GM23248 (cell line): ENCODE measurements around the gene SLC46A3. TPM values are rescaled to one million over a fixed set of nuclear protein-coding genes. Genes with fewer than 3 reads are reported as not detected.

Source experiments
- DNase-seq: peaks from one replicate; pipeline ENCODE4 v3.0.0-alpha.2; 2015
- H2AFZ ChIP-seq: fragments of 200-600 bp; sonication (generic); 2 replicates; pipeline ENCODE4 v1.6.1; 2016; ENCODE audit warnings: antibody characterized with exemption
- H3F3A ChIP-seq: fragments of 200-600 bp; sonication (generic); 2 replicates; pipeline ENCODE4 v1.6.1; 2016; ENCODE audit warnings: mild to moderate bottlenecking, antibody characterized with exemption, mixed run types; ENCODE audit not compliant: insufficient read depth
- H3K27ac ChIP-seq: fragments of 200-600 bp; sonication (generic); 2 replicates; pipeline ENCODE4 v1.5.1; 2016; ENCODE audit warnings: mild to moderate bottlenecking
- H3K27me3 ChIP-seq: fragments of 200-600 bp; sonication (generic); replicated peaks from 2 replicates; pipeline ENCODE4 v1.6.1; 2016; ENCODE audit warnings: mild to moderate bottlenecking; ENCODE audit not compliant: insufficient read depth
- H3K36me3 ChIP-seq: fragments of 200-600 bp; sonication (generic); 2 replicates; pipeline ENCODE4 v1.6.1; 2016; ENCODE audit warnings: low read depth, mild to moderate bottlenecking
- H3K4me1 ChIP-seq: fragments of 200-600 bp; sonication (generic); 2 replicates; pipeline ENCODE4 v1.6.1; 2016; ENCODE audit warnings: mild to moderate bottlenecking; ENCODE audit not compliant: insufficient read depth
- H3K4me2 ChIP-seq: fragments of 200-600 bp; sonication (generic); one replicate; pipeline ENCODE4 v1.6.1; 2016; ENCODE audit warnings: mild to moderate bottlenecking; ENCODE audit not compliant: unreplicated experiment
- H3K4me3 ChIP-seq: fragments of 200-600 bp; sonication (generic); 2 replicates; pipeline ENCODE4 v1.5.1; 2016; ENCODE audit warnings: mild to moderate bottlenecking
- H3K79me2 ChIP-seq: fragments of 200-600 bp; sonication (generic); 2 replicates; pipeline ENCODE4 v1.6.1; 2016; ENCODE audit warnings: mild to moderate bottlenecking; ENCODE audit not compliant: insufficient read depth
- H3K9ac ChIP-seq: fragments of 200-600 bp; sonication (generic); 2 replicates; pipeline ENCODE4 v1.6.1; 2016; ENCODE audit warnings: mild to moderate bottlenecking
- H3K9me2 ChIP-seq: fragments of 200-600 bp; sonication (generic); 2 replicates; pipeline ENCODE4 v1.6.1; 2016; ENCODE audit warnings: mixed run types, mild to moderate bottlenecking, moderate library complexity; ENCODE audit not compliant: insufficient read depth
- H3K9me3 ChIP-seq: fragments of 200-600 bp; sonication (generic); one replicate; pipeline ENCODE4 v1.6.1; 2017; ENCODE audit warnings: low read depth
- H4K20me1 ChIP-seq: fragments of 200-600 bp; sonication (generic); 2 replicates; pipeline ENCODE4 v1.6.0; 2016; ENCODE audit not compliant: insufficient read depth
- EZH2 ChIP-seq: fragments of 200-600 bp; sonication (generic); IDR thresholded peaks from 2 replicates; pipeline ENCODE4 v1.6.1; 2018; ENCODE audit warnings: antibody characterized with exemption, mild to moderate bottlenecking; ENCODE audit not compliant: insufficient read depth, poor library complexity, severe bottlenecking
- EZH2phosphoT487 ChIP-seq: fragments of 200-600 bp; sonication (generic); IDR thresholded peaks from 2 replicates; pipeline ENCODE4 v1.6.1; 2018; ENCODE audit warnings: antibody characterized with exemption, moderate library complexity, mild to moderate bottlenecking, low read depth; ENCODE audit not compliant: insufficient read depth
- WGBS, 2 experiments: methylation state at CpG; one replicate each; pipeline ENCODE4 v1.1.6; 2015 to 2017; ENCODE audit warnings: low lambda C conversion rate in 2 of 2, low coverage in 1 of 2; ENCODE audit errors: missing lambda C conversion rate in 2 of 2; 5-methylcytosine and 5-hydroxymethylcytosine counted together
- in situ Hi-C: fragments of 300-500 bp; cut with MboI; formaldehyde crosslinking; loops from 2 replicates; pipeline ENCODE4 v1.15.0; 2020
- polyA plus RNA-seq: library from polyadenylated mRNA; unstranded; fragments of >200 nt; fragmentation: Nextera tagmentation; extraction: Ambion mirVana; gene quantifications from 2 replicates; pipeline ENCODE4 v1.2.1, GENCODE V29; 2016
- total RNA-seq: library from RNA; depleted of rRNA; stranded (reverse); fragments of >200 nt; shearing (Covaris generic); gene quantifications from 2 replicates; pipeline ENCODE4 v1.2.3, GENCODE V29; 2014; rRNA removed

The SLC46A3 gene
- 3.4 and 5.1 TPM in 2 replicates for total RNA-seq
- 4.2 and 4.6 TPM in 2 replicates for polyA plus RNA-seq

GRCh38 chr13:28718543-28719226 lies at the start of gene SLC46A3:
Gene SLC46A3 (minus strand): TSS chr13:28718970. CDS start chr13:28717998, 972 bp downstream.
- peaks cover 33% of the 10 kb centered on the region for H3F3A ChIP-seq
- H4K20me1 ChIP-seq = no peaks in the 10 kb centered on the region
- H3K4me3 ChIP-seq = peak within 1 kb of the TSS; percentile 76
- in situ Hi-C loops = no loop called here
- H3K27ac ChIP-seq = peak within 1 kb of the TSS; percentile 87
- no peaks in the 10 kb centered on the region for H3K9me3 ChIP-seq
- 1 to 2% methylated on average over 63 to 78 of the region's 78 CpGs for WGBS, 2 experiments
- H3K9me2 ChIP-seq = no peaks in the 10 kb centered on the region
- H3K4me2 ChIP-seq = peak within 1 kb of the TSS; percentile 87
- H3K4me1 ChIP-seq = peaks cover 24% of the 10 kb centered on the region
- H3K36me3 ChIP-seq = no peaks in the 10 kb centered on the region
- H2AFZ ChIP-seq = peak within 1 kb of the TSS; percentile 88
- H3K27me3 ChIP-seq = no peaks in the 10 kb centered on the region
- peak; percentile 98 for DNase-seq
- no peak for TF ChIP-seq EZH2phosphoT487
- no peak for TF ChIP-seq EZH2
- no peaks in the 10 kb centered on the region for H3K79me2 ChIP-seq
- H3K9ac ChIP-seq = peak within 1 kb of the TSS; percentile 83

GRCh38 chr13:28763887-28764286 lies 45.1 kb upstream of the SLC46A3 start:
- DNase-seq = no peak
- in situ Hi-C loops = no loop called here
- H3K4me3 ChIP-seq = no peak overlapping the region

GRCh38 chr13:28761586-28761985 lies 42.8 kb upstream of the SLC46A3 start:
- H3F3A ChIP-seq = 0 out of 2 replicates have a peak, but pooled peaks cover 6% of the 10 kb centered on the region
- no peaks in the 10 kb centered on the region for H3K9me3 ChIP-seq
- no peaks in the 10 kb centered on the region for H3K79me2 ChIP-seq
- H3K4me1 ChIP-seq = peaks cover 8% of the 10 kb centered on the region
- peak; percentile 36 for DNase-seq
- H3K9me2 ChIP-seq = no peaks in the 10 kb centered on the region
- H3K9ac ChIP-seq = no peak overlapping the region
- 15 to 16% methylated on average over 4 of the region's 4 CpGs for WGBS, 2 experiments
- H3K4me3 ChIP-seq = no peak overlapping the region
- no peaks in the 10 kb centered on the region for H3K27me3 ChIP-seq
- TF ChIP-seq EZH2phosphoT487 (no peak), EZH2 (no peak)
- H3K36me3 ChIP-seq = no peaks in the 10 kb centered on the region
- in situ Hi-C loops = no loop called here
- H3K4me2 ChIP-seq = peak overlapping the region; percentile 20
- H2AFZ ChIP-seq = no peak overlapping the region
- H3K27ac ChIP-seq = no peak overlapping the region
- no peaks in the 10 kb centered on the region for H4K20me1 ChIP-seq

More at GRCh38 chr13:28763887-28764286, 45.1 kb upstream of the SLC46A3 start:
- 52 to 56% methylated on average over 4 of the region's 4 CpGs for WGBS, 2 experiments
- Histone ChIP-seq H3K4me2 (no peak overlapping the region), H3K27me3 (no peaks in the 10 kb centered on the region; the same call in 1 of the 2 replicates), H3K9ac (no peak overlapping the region), H3K9me2 (no peaks in the 10 kb centered on the region), H3K9me3 (no peaks in the 10 kb centered on the region), H3F3A (0 out of 2 replicates have a peak, but pooled peaks cover 6% of the 10 kb centered on the region), H3K79me2 (no peaks in the 10 kb centered on the region), H4K20me1 (no peaks in the 10 kb centered on the region), H3K36me3 (no peaks in the 10 kb centered on the region), H2AFZ (no peak overlapping the region), H3K4me1 (peaks cover 8% of the 10 kb centered on the region), H3K27ac (no peak overlapping the region)
- TF ChIP-seq EZH2 = no peak
- no peak for TF ChIP-seq EZH2phosphoT487

- Histone ChIP-seq H4K20me1 (no peaks in the 10 kb centered on the region), H3K9me2 (no peaks in the 10 kb centered on the region), H3K4me2 (no peak overlapping the region), H3K36me3 (no peaks in the 10 kb centered on the region), H3K4me1 (peaks cover 17% of the 10 kb centered on the region), H2AFZ (peak overlapping the region; percentile 67), H3F3A (peaks cover 12% of the 10 kb centered on the region), H3K9ac (no peak overlapping the region), H3K27me3 (no peaks in the 10 kb centered on the region), H3K9me3 (no peaks in the 10 kb centered on the region), H3K79me2 (no peaks in the 10 kb centered on the region), H3K27ac (no peak overlapping the region), H3K4me3 (no peak overlapping the region)
- 83 to 84% methylated on average over 5 of the region's 5 CpGs for WGBS, 2 experiments
- DNase-seq = no peak
- in situ Hi-C loops = no loop called here
- TF ChIP-seq EZH2phosphoT487 (no peak), EZH2 (no peak)
Measured at GRCh38 chr13:28755546-28755870, 36.7 kb upstream of the SLC46A3 start.
